Ovary (tissue), 3 donors: Measurements from ENCODE around the gene DNAJC15.

Source experiments
- CTCF ChIP-seq, 3 donors: fragments of 450-650 bp in 2 of 3; fragments of 200-600 bp in 1 of 3; IDR thresholded peaks; one replicate each; pipeline versions ENCODE4 v1.5.1 to v1.8.0; 2016 to 2022; ENCODE audit warnings: antibody characterized with exemption in 3 of 3, mild to moderate bottlenecking in 1 of 3
- EP300 ChIP-seq: sonication (generic); formaldehyde crosslinking; IDR thresholded peaks from one replicate; pipeline ENCODE4 v1.6.1; 2017; ENCODE audit warnings: antibody characterized with exemption
- POLR2A ChIP-seq: fragments of 450-650 bp; IDR thresholded peaks from one replicate; pipeline ENCODE4 v1.6.1; 2017; ENCODE audit warnings: antibody characterized with exemption, mild to moderate bottlenecking, moderate library complexity
- donor health status: DM: no; HTN: no; CAD: no.

GRCh38 chr13:43088093-43088511 lies 64.7 kb downstream of the DNAJC15 start:
- TF ChIP-seq CTCF (IDR thresholded peaks at IDR 0.05): no peak
- no peak for TF ChIP-seq POLR2A
- TF ChIP-seq EP300: no peak
